Neural progenitor cell (in vitro differentiated cells): ENCODE measurements around the gene STRN.

Experiments
- EZH2phosphoT487 ChIP-seq: fragments of 200-600 bp; sonication (generic); IDR thresholded peaks from 2 replicates; pipeline ENCODE4 v1.6.1; 2017; ENCODE audit warnings: antibody characterized with exemption
- TF ChIP-seq, protein P1 (sequence below): fragments of 200-600 bp; sonication (generic); IDR thresholded peaks from 2 replicates; pipeline ENCODE4 v1.5.1; 2017; ENCODE audit warnings: antibody characterized with exemption, mild to moderate bottlenecking

DNA sequence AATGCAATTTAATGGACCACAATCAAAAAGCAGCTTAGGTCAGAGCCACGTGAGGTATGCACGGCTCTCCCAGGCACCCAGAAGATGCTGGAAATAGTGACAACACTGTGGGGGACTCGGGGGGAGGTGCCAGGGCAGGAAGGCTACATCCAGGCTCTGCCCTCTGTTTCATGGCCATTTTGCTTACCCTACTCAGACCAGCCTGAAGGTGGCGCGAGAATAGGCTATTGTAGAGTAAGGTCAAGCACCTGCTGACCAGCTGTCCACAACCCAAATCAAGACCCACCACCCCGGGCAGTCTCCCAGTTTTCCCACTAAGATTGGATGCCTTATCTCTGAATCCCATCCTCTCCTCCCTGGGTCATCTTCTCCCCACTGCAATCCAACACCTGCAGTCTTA is 154.1 kb downstream of the STRN start:
- TF ChIP-seq, protein P1, sequence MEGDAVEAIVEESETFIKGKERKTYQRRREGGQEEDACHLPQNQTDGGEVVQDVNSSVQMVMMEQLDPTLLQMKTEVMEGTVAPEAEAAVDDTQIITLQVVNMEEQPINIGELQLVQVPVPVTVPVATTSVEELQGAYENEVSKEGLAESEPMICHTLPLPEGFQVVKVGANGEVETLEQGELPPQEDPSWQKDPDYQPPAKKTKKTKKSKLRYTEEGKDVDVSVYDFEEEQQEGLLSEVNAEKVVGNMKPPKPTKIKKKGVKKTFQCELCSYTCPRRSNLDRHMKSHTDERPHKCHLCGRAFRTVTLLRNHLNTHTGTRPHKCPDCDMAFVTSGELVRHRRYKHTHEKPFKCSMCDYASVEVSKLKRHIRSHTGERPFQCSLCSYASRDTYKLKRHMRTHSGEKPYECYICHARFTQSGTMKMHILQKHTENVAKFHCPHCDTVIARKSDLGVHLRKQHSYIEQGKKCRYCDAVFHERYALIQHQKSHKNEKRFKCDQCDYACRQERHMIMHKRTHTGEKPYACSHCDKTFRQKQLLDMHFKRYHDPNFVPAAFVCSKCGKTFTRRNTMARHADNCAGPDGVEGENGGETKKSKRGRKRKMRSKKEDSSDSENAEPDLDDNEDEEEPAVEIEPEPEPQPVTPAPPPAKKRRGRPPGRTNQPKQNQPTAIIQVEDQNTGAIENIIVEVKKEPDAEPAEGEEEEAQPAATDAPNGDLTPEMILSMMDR = peak; percentile 47
- TF ChIP-seq EZH2phosphoT487 = no peak
